Measurements from ENCODE around the gene SLTM.
"Not testable (repeated sequence)": the region's sequence is repeated elsewhere in the genome, so short reads cannot be mapped to it uniquely, and the experiment has no call there.

SLTM gene

GRCh38 chr15:58933281-58934113 lies at the start of gene SLTM:
TSS of gene SLTM (minus strand) at chr15:58933679. CDS start at chr15:58933565, 114 bp downstream.
- peak; percentile 90 to 93 for DNase-seq (ENCODE audit: low read depth in 2 of 2)

- no peak for DNase-seq (ENCODE audit: low read depth in 2 of 2)
These were observed 49.8 kb upstream of the SLTM start for GRCh38 chr15:58983261-58983660.

GRCh38 chr15:58981808-58982475 lies 48.5 kb upstream of the SLTM start:
- DNase-seq (ENCODE audit: low read depth in 2 of 2), result no peak

GRCh38 chr15:58980351-58980939 lies 47.0 kb upstream of the SLTM start:
- no peak for DNase-seq (ENCODE audit: low read depth in 2 of 2)

GRCh38 chr15:58977887-58978286 lies 44.4 kb upstream of the SLTM start:
- DNase-seq (ENCODE audit: low read depth in 2 of 2), result no peak

- no peak for DNase-seq (ENCODE audit: low read depth in 2 of 2)
These were observed 34.0 kb upstream of the SLTM start for GRCh38 chr15:58967479-58967878.

- DNase-seq (ENCODE audit: low read depth in 2 of 2), result no peak
These were observed 33.2 kb upstream of the SLTM start for GRCh38 chr15:58966698-58967097.

- DNase-seq (ENCODE audit: low read depth in 2 of 2), result no peak
These were observed 29.4 kb upstream of the SLTM start for GRCh38 chr15:58962662-58963565.

- DNase-seq (ENCODE audit: low read depth in 2 of 2), result no peak
These were observed 28.7 kb upstream of the SLTM start for GRCh38 chr15:58962136-58962535.

GRCh38 chr15:58958811-58959210 lies 25.3 kb upstream of the SLTM start:
- no peak for DNase-seq (ENCODE audit: low read depth in 2 of 2)

GRCh38 chr15:58957101-58957973 lies 23.9 kb upstream of the SLTM start:
- DNase-seq (ENCODE audit: low read depth in 2 of 2), result peak; percentile 28 to 32

- no peak for DNase-seq (ENCODE audit: low read depth in 2 of 2)
These were observed 19.3 kb upstream of the SLTM start for GRCh38 chr15:58952751-58953150.

- DNase-seq (ENCODE audit: low read depth in 2 of 2), result no peak
These were observed 18.0 kb upstream of the SLTM start for GRCh38 chr15:58951388-58952007.

- no peak for DNase-seq (ENCODE audit: low read depth in 2 of 2)
These were observed 13.7 kb upstream of the SLTM start for GRCh38 chr15:58947179-58947578.

- not testable (repeated sequence) for DNase-seq (ENCODE audit: low read depth in 2 of 2)
These were observed 1.5 kb upstream of the SLTM start for GRCh38 chr15:58934974-58935373.

- DNase-seq (ENCODE audit: low read depth in 2 of 2), result no peak
These were observed 1.0 kb upstream of the SLTM start for GRCh38 chr15:58934521-58934920.

- no peak for DNase-seq (ENCODE audit: low read depth in 2 of 2)
These were observed 602 bp upstream of the SLTM start for GRCh38 chr15:58934114-58934447.

- no peak for DNase-seq (ENCODE audit: low read depth in 2 of 2)
These were observed 684 bp downstream of the SLTM start for GRCh38 chr15:58932710-58933280.

GRCh38 chr15:58931987-58932588 lies 1.4 kb downstream of the SLTM start:
- no peak for DNase-seq (ENCODE audit: low read depth in 2 of 2)
